HG03097 (cell line): Measurements from ENCODE around the gene PDLIM1.

ENCODE experiments used
- ATAC-seq: cut with Tn5 transposase; IDR thresholded peaks from one replicate; pipeline ENCODE4 v1.9.1; 2021; ENCODE audit not compliant: unreplicated experiment, low FRiP score

The PDLIM1 gene

DNA sequence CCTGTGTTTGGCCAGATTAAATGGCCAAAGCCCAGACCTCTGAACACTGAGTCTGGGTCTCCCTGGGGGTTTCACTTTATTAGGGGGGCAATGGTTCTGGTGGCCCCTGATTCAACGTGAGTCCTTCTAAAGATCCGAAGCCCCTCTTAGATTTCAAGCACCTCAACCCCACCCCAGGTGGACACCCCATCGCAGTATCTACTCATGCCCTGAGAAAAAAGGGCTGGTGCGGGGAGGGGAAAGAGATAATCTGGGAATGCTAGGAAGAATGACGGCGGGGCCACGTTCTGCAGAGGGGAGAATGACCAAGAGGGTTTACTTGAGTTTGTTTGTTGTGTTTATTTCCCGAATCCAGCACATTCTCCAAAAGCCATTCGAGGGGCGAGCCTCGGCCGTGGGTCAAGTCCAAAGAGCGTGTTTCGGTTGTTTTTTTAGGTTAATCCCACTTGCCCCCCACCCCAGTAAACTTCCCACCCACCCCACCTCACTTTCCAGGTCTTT lies 832 bp downstream of the PDLIM1 start:
- ATAC-seq = no peak

DNA sequence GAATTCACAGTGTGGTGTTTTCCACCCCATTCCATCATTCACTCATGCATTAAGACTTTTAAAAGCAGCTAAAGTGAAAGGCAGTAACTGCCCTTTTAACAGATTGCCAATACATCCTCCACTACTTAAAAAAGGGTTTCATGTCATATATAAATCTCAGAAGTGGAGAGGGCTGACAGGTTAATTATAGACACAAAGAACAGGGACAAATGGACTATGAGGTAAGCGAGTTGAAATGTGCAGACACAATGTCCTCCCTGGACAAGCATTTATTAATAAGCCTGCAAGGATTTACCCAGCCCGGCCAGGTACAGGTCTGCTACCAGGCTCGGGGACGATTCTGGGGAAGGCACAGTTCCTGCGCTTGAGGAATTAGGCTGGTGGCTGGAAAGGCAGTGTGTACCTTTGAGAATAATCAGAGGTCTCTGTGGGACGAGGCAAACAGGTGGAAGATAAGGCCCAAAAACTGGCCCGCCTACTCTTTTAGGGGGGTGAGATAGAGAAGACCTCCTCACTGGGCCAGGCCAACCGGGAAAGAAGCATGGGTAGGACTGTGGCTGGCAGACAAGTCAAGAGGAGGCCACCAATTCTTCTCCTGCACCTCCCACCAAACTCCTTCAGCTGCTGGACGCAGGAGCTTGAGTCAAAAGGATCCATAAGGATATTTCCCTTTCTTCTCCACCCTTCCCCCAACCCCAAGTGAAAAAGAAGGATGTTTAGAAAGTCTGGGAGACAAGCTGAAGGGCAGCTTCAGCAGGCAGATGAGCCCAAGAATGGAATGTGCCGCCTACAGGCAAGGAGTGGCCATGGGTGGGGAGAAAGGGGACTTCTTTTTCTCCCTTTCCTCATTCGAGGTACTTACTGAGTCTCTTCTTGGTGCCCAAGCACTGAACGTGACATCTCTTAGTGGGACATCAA lies 1.5 kb downstream of the PDLIM1 start:
- ATAC-seq = no peak

DNA sequence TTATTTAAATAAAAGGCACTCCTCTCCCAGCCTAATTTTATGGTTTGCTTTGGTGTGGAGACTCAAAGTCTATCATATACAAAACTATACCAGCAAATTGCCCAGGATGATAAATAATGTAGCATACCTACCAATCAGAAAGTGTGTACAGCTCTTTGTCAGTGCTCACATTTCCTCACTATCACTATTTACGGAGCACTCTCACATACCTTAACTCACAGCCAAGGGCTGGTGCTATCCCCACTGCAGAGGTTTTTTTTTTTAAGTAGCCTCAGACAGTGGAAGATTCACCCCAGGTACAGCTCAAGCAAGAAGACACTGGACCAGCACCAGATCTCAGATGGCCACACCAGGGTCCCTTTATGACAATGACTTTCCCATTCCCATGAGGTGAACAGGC lies 2.5 kb downstream of the PDLIM1 start:
- ATAC-seq = no peak

DNA sequence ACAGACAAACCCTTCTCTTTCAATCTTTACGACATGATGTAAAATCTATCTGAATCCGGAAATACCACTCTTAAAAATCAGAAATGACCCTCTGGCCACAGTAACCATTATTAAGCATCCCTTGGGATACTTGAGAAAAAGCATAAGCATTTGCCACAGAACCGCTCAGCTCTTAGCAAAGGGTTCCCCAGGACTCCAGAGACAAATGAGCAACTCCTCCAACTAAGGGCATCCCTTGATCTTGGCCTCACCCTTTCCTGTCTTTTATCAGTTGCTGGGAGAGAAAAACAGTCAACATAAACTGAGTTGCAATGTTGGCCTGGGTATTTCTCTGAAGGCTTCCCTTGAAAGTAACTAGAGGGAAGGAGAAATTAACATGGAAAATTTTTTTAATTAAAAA lies 3.5 kb downstream of the PDLIM1 start:
- ATAC-seq = no peak

DNA sequence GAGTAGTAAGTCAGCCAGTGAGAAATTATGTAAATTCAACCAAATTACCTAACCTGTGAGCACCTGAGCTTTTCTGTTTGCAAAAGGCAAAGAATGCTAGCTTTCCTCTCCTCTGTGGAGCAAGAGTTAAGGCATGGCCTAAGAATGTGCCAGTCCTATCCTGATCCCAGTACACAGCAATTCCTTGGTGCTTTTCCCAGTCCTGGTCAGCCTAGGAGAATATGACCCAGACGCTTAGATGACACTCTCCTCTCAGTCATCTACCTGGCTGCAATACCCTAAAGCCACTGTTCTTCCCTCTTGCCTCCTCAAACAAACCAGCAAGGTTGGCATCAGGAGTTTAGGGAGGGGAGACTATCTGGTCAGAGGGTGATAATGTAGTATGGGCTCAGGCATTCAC lies 4.1 kb downstream of the PDLIM1 start:
- no peak for ATAC-seq

DNA sequence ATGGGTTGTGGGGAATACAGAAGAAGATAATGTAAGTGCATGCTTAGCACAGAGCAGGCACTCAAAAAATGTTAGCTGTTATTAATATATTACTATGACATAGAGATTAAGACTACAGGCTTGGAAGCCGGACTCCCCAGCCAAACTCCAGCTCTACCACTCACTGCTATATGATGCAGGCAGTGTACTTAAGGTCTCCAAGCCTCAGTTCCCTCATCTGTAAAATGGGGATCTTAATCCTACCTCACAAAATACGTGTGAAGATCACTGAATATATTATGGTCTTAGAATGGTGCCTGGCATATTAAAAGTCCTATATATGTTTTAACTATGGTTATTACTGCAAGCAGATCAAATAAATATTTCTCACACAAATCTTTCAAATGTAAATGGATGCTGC lies 5.2 kb downstream of the PDLIM1 start:
- no peak for ATAC-seq

DNA sequence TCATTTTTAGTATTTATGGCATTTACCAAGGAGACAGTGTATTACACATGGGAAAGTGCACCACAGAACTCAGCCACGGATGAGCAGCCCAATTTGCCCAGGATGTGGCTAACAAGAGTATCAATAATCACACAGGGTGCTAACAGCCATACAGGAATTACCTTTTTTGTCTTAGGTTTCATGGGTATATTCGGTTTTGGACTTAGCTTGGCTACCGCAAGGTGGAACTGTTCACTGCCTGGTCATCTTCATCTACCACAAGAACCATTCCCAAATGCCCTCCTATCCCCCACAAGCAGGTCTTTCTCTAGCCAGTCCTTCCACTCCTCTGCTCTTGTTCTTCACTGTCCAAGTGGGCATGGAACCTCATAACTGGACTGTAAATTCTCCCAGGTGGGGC lies 6.0 kb downstream of the PDLIM1 start:
- no peak for ATAC-seq

DNA sequence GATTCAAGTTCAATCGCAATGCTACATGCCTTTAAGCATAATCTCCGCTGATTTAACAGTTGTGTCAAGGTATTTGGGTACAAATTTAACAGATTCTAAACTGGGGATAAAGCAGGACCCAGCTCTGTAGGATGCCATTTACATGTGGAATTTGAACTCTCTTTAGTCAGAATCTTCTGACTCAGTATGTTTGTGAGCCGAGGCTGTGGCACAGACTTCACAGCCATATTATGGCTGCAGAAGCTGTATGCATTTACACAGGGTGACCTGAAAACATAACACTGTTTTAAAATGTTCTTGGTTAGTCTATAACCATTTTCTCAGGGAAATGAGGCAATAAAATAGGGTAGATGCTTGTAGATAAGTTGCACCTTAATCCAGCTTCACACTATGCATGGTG lies 8.7 kb downstream of the PDLIM1 start:
- ATAC-seq = no peak

DNA sequence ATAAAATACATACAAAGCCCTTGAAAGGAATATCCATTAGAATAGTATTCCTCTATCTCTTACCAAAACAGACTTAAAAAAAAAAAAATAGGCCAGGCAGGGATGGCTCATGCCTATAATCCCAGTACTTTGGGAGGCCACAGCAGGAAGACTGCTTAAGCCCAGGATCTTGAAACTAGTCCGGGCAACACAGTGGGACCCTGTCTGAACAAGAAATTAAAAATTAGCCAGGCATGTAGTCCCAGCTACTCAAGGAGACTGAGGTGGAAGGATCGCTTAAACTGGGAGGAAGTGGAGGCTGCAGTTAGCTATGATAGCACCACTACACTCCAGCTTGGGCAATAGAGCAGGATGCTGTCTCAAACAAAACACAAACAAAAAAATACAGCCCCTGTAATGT lies 9.6 kb downstream of the PDLIM1 start:
- no peak for ATAC-seq

DNA sequence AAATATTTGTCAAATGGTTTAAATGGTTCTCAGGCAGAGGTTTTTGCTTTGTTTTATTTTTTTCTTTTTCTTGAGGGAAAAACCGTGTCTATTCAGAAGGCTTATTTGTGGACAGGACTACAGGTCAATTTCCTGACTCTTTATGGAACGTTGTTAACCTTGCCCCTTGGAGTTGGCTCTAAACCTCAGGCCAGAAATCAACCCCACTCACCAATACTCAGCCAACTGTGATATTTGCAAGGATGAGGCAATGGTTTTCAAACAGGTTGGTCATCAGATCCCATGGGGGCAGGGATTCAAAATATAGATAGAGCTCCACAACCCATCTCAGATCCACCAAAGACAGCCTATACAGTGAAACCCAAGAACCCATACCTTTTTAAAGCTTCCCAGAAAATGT lies 10.2 kb downstream of the PDLIM1 start:
- no peak for ATAC-seq

DNA sequence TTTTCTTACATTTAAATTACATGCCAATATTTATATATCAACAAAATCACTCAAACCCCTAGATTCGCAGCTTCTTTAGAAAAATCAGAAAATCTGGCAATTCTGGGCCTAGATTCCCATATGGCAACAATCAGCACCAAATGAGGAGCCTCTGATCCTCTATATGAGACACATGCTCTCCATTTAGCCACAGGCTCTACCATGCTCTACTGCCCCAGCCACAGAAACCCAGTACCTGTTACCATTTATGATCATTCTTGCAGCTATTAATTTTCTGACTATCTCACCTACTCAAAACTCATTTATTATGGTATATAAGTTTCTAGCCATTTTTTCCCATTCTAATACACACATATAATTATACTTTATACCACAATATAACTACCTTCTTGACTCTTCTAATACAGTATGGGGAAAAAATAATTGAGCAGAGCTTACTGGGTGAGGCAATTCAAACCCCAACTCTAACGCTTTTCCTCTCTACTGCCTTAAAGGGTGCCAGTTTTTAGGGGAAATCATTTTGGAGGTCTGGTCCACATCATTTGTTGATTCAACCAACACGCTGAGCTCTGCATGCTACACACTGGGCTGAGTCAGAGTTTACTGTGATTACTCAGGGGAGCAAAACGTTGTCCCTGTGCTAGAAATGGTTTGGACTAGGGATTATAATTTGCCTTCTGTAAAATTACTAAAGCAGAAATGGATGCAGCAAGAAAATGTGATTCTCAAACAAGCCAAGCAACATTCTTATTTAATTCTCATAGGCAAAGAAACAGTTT lies 11.6 kb downstream of the PDLIM1 start:
- ATAC-seq = no peak

DNA sequence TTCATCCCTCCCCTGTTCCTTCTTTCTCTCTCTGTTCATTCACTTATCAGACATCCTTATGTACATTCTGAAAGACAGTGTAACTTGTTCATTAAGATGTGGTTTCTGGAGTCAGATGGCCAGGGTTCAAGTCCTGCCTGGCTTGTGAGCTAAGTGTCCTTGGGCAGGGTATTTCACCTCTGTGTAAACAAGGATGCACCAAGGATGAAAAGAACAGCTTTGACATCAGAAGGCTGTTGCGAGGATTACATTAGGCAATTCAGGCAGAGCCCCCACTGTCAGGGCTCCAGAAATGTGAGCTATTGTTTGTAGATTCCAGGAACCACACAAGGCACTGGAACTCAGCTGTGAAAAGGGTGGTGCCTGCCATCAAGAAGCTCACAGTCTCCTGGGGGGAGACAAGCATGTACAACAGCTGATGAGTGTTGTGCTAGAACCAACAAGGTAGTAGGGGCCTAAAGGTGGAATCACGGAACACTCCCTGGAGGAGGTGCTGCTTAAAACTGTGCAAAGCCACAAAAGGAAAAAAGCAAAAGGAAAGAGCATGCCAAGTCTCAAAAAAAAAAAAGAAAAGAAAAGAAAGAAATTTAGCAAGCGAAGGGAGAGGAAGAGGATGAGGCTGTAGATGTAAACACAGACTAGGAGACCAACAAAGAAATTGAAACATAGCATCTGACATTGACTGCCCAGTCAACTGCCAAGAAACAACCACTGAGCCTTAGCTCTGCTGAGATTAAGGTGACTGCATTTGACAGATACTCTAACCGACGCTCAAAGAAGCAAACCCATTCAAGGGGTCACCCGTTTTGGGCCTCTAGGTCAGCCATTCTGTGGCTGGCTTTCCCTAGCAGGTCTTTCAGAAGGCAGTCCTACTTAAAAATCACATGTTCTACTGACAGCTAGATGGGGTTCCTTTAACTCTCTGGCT lies 12.5 kb downstream of the PDLIM1 start:
- no peak for ATAC-seq

DNA sequence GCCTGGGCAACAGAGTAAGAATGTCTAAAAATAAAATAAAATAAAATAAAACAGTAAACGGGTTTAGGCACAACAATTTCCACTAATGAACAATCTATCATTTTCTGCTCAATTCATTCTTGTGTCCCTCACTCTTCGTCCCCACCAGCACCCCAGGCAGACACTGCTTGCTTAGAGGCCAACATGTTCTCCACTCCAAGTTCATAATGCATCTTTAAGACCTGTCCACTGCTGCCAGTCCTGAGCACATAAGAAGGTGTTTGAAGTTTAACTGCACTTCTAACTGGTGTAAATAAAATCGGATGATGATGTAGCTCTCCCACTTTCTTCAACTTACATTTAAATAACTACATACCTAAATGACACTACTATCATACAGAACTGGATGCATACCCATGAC lies 13.2 kb downstream of the PDLIM1 start:
- ATAC-seq = no peak

DNA sequence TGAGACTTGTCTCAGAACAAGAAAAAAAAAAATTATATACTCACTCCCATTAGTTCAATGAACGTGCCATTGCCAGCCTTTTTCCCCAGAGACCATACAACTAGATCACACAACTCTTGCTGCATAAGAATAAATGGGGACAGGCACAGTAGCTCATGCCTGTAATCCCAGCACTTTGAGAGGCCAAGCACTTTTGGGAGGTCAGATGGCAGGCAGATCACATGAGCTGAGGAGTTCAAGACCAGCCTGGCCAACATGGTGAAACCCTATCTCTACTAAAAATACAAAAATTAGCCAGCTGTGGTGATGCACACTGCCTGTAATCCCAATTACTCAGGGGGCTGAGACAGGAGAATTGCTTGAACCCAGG lies 13.6 kb downstream of the PDLIM1 start:
- no peak for ATAC-seq

DNA sequence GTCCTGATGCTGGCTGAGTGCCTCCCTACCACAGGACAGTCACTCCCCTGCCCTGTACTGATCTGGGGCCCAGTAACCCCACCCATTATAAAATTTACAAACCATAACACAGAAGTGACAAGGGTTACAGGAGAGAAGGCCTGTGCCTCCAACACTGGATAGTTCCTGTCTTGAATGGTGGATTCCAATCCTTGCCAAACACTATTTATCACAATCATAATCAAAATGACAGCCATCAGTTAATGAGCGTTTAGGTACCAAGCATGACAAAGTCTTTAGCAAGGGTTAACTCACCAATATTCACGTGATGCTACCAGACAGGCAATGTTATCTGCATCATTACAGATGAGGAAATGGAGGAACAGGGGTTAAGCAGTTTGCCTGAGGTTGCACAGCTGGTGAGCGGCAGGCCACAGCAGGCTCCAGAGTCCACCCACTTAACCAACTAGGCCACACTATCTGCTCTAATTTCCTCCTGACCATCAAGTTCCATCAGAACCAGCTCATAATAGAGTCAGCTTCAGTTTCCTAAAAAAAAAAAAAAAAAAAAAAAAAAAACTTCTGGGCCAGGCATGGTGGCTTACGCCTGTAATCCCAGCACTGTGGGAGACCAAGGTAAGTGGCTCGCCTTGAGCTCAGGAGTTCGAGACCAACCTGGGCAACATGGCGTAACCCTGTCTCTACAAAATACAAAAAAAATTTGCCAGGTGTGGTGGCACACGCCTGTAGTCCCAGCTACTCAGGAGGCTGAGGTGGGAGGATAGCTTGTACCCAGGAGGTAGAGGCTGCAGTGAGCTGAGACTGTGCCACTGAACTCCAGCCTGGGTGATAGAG lies 14.2 kb downstream of the PDLIM1 start:
- ATAC-seq = no peak

DNA sequence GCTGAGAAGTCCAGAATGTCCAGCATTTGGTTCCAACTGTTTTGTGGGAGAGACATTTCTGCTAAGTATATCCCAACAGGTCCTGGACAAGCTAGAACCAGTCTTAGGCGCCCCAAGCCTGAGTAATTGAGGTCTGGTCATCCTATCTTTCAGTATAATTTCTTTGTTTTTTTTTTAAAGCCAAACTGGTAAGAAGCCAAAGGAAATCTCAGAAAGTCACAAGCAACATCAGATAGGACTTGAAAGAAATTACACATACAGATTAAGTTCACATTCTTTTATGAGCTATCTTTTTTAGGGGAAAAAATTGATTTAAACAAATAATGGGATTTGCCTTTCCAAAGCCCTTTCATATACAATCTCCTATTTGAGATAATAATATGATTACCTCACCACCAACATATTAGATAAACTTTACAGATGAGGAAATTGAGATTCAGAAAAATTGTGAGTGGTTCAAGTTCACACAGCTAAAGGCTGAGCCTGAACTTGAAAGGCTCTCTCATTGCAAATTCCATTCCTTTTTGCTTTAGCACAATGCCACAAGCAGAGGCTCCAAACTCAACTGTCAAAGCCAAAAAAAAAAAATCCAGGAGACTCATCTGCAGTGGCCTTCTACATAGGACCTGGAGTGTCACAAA lies 15.0 kb downstream of the PDLIM1 start:
- ATAC-seq = no peak

DNA sequence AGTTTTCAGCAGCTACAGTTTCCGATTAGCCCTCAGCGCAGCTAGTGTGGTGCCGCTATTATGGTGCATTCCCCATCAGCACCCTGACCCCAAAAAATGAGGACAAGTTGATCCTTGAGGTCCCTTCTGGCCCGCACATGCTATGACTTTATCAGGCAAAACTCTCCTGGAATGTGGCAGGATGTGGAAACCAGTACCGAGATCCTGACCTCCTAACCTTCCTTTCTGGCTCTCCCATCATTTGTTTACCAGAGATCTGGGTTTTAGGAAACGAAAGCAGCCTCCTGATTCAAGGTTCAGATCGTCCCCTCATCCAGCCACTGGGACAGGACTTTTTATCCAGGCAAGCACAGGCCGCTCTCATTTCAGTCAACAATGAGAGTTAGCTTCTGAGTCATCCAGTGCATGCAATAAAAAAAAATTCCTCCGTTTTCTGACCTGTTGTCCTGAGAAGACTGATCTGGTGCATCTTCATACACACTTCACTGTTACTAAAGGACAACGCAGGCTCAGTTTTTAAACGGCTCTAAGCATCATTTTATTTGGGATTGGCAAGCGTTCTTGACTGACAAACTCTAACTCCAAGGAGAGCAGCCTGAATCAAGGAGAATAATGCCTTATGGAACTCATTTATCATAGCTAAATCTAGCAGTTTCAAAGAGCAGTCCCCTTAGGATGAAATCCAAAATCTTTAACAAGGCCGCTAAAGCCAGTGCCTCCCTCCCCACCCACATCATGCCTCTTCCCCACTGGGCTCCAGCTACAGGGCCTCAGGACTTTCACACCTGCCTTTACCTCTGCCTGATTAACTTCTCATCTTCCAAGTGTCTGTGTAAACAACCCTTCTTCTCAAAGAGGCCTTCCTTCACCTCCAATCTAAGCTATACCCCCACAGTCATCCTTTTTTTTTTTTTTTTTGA lies 17.1 kb downstream of the PDLIM1 start:
- ATAC-seq = no peak

DNA sequence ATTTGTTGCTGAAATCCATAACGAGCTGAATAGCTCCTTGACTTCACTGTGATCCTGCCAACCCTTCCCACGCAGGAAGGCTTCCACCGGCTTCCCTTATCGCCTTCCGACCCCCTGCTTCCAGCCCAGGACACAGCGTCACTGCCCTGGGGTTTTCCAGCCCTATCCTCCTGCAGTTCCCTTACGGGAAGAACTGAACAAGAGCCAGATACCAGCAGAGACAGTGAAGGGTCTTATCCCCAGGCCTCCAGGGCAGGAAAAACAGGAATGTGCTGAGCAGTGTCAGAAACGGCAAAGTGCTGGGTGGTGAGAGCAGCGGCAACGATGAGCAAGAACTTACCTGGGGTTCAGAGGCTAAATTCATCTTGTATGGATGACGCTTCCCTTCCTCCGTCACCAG lies 22.4 kb downstream of the PDLIM1 start:
- no peak for ATAC-seq
